NCI-H1436 (cell line): ENCODE data around the gene ELF5.

ENCODE experiments used
- DNase-seq: peaks from one replicate; lab custom pipeline; 2025; lab: John Stamatoyannopoulos, UW

Gene ELF5

DNA sequence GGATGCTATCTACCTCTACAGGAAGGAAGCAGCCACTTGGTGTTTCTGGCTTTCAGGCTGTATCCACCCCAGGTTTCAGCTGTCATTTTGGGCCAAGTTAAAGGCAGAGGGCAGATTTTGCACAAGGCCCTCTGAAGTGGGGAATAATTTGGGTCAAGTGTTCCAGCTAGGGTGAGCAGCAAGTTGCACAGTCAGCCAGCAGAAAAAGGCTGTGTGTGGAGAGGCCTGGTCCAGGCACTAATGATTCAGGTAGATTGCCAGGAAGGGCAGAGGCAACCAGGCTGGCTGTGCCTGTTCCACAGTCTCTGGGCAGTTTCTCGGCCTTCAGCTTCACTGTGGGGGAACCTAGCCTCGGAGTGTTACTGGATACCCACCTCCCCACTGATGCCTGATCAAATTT, 8.6 kb upstream of the ELF5 start:
- no peak for DNase-seq

DNA sequence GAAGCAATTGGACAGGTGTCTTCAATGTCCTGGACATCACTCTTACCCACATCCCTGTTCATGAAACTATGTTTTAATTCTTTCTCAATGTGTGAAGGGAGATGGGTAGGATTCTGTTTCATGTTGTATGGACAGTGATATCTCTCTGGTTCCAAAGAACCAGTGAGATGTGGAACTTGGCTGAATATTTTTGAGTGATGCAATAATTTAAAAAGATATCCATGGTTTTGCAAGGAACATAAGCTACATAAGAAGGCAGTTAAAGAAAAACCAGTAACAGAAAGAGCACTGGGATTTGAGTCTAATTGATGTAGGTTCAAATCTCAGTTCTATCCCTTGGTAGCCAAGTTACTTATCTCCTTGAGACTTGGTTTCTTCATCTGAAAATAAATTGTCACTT, 7.7 kb upstream of the ELF5 start:
- DNase-seq = no peak

DNA sequence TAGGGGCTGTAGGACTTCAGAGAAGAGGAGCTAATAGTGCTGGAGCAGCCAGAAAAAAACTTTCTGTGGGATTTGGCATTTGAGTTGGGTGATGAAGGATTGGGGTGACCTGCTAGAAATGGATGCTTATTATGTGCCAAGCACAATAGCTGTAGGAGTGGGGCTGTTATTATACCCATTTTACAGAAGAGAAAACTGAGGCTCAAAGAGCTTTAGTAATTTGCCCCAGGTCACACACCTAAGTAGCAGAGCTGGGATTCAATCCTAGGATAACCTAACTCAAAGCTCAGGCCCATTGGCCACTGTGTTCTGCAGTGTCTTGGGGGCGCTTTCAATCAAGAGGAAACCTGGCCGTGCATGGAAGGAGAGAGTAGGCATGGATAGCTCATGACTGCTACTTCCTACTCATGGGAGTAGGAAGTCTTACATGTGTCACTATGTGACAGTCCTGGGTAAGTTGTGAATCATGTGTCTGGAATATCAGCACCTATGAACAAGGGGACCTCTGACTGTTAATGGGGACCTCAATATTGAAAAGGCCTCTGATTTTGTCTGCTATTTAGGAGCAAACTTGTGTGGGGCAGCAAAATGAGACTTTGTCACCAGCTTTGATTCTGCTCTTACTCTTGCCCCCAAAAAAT, 6.1 kb upstream of the ELF5 start:
- no peak for DNase-seq

GRCh38 chr11:34516247-34517040, 2.9 kb upstream of the ELF5 start:
- no peak for DNase-seq

DNA sequence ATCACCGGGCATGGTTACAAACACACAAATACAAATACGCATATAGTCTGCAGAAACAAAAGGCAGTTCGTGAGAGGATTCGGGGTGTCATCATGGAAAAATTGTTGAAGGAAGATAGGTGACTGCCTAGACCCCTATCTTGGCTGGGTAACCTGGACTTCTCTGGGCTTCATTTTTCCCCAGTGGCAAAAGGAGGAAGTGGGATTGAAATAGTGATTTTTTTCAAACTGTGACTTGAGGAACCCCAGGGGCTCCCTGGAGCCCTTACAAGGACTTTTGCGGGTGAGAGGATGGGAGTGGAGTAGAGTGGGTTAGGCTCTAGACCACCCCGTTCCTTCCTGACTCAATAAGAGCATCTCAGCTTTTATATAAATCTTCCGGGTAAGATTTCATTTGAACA, 1.0 kb upstream of the ELF5 start:
- DNase-seq = no peak

DNA sequence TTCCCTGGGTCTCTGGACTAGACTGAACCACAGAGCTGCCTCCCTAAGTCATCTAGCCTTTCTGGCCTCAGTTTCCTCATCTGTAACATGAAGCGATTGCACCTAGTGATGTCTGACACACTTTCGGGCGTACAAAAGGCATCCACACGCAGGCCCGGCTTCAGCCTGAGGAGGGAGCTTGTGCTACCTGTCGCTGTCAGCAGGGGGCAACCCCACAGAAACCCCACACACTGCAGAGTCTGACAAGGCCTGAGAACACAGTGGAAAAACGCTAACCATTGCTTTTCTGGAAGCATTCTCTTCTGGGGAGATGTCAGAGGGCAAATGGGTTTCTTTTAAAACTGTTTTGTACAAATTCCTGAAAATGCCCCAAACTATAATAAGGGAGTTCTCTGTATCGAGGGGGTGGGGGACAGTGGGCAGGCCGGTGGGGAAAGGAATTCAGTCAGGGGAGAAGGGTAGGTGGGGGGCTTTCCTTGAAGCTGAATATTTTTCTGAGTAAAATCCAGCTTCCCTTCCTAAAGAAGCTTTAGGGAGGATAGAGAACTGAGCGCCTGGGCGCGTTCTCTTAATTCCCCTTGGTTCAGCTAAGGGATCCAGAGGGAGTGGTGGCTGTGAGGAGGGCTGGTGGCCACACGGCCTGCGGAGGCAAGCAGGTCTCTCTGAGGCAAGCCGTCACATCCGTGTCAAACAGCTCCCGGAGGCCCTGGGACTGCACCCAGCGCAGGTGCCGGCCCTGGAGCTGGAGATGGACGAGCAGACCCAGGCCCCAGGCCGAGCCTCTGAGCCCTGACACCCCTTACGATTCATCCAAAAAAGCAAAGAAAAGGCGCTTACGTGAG, 533 bp downstream of the ELF5 start:
- peak; percentile 33 for DNase-seq

- no peak for DNase-seq
Observed at GRCh38 chr11:34510673-34511072, 2.9 kb downstream of the ELF5 start.

DNA sequence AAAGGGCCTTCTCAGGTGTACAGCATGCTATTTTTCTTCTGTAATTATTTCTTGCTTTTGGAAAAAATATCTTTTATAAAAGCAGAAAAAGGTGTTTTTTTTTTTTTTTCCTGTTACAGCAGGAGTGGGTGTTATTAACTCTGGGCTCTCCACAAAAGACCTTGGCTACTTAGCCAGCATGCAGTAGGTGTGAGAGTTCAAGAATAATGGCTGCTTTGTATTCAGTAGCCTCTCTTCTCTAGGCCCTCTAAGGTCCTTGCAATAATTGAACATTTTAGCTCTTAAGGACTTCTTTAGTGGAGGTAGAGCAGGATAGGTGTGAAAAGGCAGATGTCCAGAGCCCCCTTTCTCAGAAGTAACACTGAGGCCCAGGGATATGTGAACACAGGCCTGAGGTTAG, 3.4 kb downstream of the ELF5 start:
- no peak for DNase-seq

DNA sequence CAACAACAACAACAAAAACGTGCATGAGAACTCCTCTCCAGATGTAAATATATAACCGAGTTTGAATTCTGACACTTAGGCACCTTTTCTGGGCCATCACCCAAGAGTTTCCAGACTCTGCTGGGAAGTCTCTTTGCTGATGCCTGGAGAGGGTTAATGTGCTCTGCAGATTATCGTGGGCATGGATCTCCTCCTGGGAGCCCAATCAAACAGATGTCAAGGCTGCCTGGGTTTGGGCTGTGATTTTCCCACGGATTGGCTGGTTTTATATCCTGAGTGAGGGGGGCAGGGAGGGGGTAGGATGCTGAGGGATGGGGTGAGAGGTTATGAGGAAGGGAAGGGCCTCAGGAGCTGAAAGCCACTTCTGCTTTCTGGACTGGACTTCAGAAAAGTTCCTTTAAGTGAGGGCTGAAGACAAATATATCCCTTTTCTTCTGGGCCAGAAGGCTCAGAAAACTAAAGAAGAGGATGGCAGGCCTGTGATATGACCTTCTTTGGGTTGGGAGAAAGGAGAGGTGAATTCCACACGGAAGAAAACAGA, 4.2 kb downstream of the ELF5 start:
- no peak for DNase-seq

DNA sequence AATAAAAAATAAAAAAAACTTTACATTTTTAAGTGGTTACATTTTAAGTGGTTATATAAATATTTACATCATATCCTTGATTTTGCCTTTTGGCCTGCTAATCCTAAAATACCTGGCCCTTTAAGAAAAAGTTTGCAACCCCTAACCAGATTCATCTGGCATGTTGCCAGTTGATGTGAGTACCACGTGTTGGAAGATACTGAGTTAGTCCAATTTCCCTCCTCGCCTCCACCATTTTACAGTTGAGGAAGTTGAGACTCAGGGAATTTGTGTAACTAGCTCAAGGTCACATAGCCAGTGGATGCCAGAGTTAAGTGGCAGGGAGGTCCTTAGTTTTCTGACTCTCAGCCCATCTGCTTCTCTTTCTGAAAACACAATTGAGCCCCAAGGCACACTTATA, 5.1 kb downstream of the ELF5 start:
- DNase-seq = no peak

DNA sequence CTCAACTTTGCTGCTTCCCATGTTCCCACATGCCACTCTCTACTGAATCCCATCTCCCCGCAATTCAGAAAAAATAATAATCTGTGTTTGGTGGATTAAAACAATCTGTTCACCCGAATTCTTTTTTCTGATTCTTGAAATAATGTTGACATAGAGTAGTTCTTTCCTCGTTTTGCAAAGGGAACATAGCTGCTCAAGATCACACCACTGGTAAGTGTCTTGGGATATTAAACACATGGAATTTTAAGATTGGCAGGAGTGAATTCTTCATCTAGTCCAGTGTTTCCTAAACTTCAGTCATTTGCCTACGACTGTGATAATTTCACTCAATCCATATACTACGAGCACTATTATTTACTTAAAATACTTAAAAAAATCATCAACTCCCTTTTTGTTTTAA, 6.0 kb downstream of the ELF5 start:
- DNase-seq = no peak

GRCh38 chr11:34507156-34507555, 6.4 kb downstream of the ELF5 start:
- DNase-seq = no peak

- DNase-seq = no peak
Observed at GRCh38 chr11:34505874-34506273, 7.7 kb downstream of the ELF5 start.

- no peak for DNase-seq
Observed at GRCh38 chr11:34502949-34503348, 10.6 kb downstream of the ELF5 start.

DNA sequence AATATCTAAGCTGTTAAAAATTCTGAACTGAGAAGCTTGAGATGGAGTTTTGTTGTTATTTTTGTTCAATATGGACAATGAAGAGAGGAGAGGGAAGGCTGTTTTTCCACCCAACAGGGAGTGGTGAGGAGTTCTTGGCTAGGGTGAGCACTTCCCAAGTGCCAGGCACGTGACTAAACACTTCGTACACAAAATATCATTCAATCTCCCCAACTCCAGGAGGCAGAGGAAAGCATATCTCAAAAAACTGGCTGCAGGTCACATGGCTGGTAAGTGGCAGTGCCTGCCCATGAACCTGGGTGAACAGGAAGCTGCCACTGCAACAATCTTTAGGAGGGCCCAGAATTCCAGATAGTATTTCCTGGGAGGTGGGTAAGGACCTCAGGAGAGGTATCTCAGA, 11.6 kb downstream of the ELF5 start:
- DNase-seq = no peak

DNA sequence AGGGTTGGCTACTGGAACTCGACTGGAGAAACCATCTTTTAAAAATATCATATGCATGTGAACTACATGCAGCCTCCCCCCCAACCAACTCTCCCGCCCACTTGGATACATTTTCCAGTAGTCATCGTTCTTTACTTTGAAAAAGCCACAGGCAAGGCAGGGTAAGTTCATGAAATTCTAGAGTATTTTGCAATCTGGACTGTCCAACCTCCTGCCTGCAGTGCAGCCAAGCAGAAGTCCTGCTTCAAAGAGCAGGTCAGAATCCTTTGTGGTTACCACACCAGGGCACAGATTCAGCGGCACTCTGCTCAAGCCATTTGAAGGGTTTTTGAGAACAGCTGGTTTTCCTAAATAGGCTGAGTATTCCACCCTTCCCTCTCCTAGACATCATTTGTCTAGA, 12.1 kb downstream of the ELF5 start:
- no peak for DNase-seq

- no peak for DNase-seq
Observed at GRCh38 chr11:34499719-34500500, 13.7 kb downstream of the ELF5 start.

GRCh38 chr11:34495724-34496377, 17.7 kb downstream of the ELF5 start:
- DNase-seq = no peak

GRCh38 chr11:34495239-34495723, 18.3 kb downstream of the ELF5 start:
- no peak for DNase-seq

DNA sequence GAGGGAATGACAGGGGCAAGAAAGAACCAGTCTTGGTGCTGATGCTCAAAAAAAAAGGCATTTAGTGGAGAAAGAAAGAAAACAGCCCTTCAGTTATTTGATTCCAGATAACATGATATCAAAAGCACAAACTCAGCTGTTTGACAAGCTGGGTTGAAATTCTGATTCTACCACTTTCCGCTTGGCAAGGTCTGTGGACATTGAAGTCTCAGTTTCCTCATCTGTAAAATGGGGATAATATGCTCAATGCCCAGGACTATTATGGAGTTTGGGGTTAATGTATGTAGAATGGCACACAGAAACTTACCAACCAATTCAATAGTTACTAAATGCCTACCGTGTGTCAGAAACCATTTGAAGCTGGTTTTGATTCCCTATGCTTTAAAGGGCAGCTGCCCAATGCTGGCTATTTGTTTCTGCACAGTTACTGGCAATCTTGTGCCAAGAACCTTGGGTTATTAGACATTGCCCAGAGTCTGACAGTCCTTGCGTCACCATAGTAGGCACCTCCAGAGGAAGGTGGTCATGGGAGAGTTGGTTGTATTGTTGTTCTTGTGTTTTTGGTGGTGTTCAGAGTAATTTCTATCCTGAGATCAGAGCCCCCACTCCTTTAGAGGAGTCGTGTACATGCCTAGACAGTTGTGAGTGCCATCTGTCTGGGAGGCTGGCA, 19.5 kb downstream of the ELF5 start:
- DNase-seq = no peak

- no peak for DNase-seq
Observed at GRCh38 chr11:34493468-34493867, 20.1 kb downstream of the ELF5 start.
